Stomach smooth muscle (tissue), 2 donors: ENCODE measurements around the gene CX3CL1.

Source experiments
- H3K27ac ChIP-seq: one replicate; pipeline ENCODE4 v1.7.0; 2013; ENCODE audit warnings: mild to moderate bottlenecking, low read length, inconsistent platforms
- H3K27me3 ChIP-seq, 2 donors: one replicate each; pipeline ENCODE4 v1.7.0; 2013; ENCODE audit warnings: low read length in 2 of 2; ENCODE audit not compliant: insufficient read depth in 2 of 2, control insufficient read depth in 1 of 2
- H3K36me3 ChIP-seq, 2 donors: one replicate each; pipeline ENCODE4 v1.7.0; 2013; ENCODE audit warnings: low read length in 2 of 2; ENCODE audit not compliant: control insufficient read depth in 2 of 2, insufficient read depth in 2 of 2
- H3K4me1 ChIP-seq: one replicate; pipeline ENCODE4 v1.7.0; 2013; ENCODE audit warnings: low read length; ENCODE audit not compliant: control insufficient read depth, insufficient read depth
- H3K4me3 ChIP-seq, 2 donors: one replicate each; pipeline ENCODE4 v1.7.0; 2013; ENCODE audit warnings: low read length in 2 of 2
- H3K9ac ChIP-seq, 2 donors: one replicate each; pipeline ENCODE4 v1.7.0; 2013; ENCODE audit warnings: low read length in 2 of 2, mild to moderate bottlenecking in 1 of 2
- H3K9me3 ChIP-seq, 2 donors: one replicate each; pipeline ENCODE4 v1.7.0; 2013; ENCODE audit warnings: low read length in 2 of 2; ENCODE audit not compliant: control insufficient read depth in 2 of 2
- donor health status: healthy.
- donor health status: Pancreatic carcinoma.

CX3CL1 gene

GRCh38 chr16:57423152-57423551 is 50.9 kb downstream of the CX3CL1 start:
- H3K27ac ChIP-seq: no peak overlapping the region
- H3K9me3 ChIP-seq: no peaks in the 10 kb centered on the region
- H3K4me3 ChIP-seq: no peak overlapping the region
- no peak overlapping the region for H3K9ac ChIP-seq
- H3K27me3 ChIP-seq: no peaks in the 10 kb centered on the region
- H3K36me3 ChIP-seq: peaks cover under 1 to 6% of the 10 kb centered on the region in 2 donors
- H3K4me1 ChIP-seq: peaks cover 24% of the 10 kb centered on the region

- no peak overlapping the region for H3K27ac ChIP-seq
- H3K27me3 ChIP-seq: no peaks in the 10 kb centered on the region
- H3K9ac ChIP-seq: peak overlapping the region in 1 of 2 donors; percentile 2
- H3K36me3 ChIP-seq: peaks cover 11 to 17% of the 10 kb centered on the region in 2 donors
- H3K4me3 ChIP-seq: no peak overlapping the region
- peaks cover 13% of the 10 kb centered on the region for H3K4me1 ChIP-seq
- no peaks in the 10 kb centered on the region for H3K9me3 ChIP-seq
Measured at GRCh38 chr16:57424583-57424982, 52.3 kb downstream of the CX3CL1 start.

GRCh38 chr16:57426356-57426755 is 54.1 kb downstream of the CX3CL1 start:
- Histone ChIP-seq H3K27me3 (no peaks in the 10 kb centered on the region), H3K36me3 (peaks cover 28 to 33% of the 10 kb centered on the region in 2 donors)

GRCh38 chr16:57427307-57427706 is 55.0 kb downstream of the CX3CL1 start:
- no peaks in the 10 kb centered on the region for H3K27me3 ChIP-seq
- H3K4me3 ChIP-seq: no peak overlapping the region
- peaks cover 9% of the 10 kb centered on the region for H3K4me1 ChIP-seq
- H3K9me3 ChIP-seq: no peaks in the 10 kb centered on the region
- H3K9ac ChIP-seq: no peak overlapping the region
- no peak overlapping the region for H3K27ac ChIP-seq
- H3K36me3 ChIP-seq: peaks cover 35 to 39% of the 10 kb centered on the region in 2 donors

More at GRCh38 chr16:57426356-57426755, 54.1 kb downstream of the CX3CL1 start:
- H3K9me3 ChIP-seq: no peaks in the 10 kb centered on the region
- peaks cover 13% of the 10 kb centered on the region for H3K4me1 ChIP-seq
- no peak overlapping the region for H3K9ac ChIP-seq
- H3K4me3 ChIP-seq: no peak overlapping the region
- no peak overlapping the region for H3K27ac ChIP-seq

GRCh38 chr16:57427824-57428223 is 55.5 kb downstream of the CX3CL1 start:
- H3K36me3 ChIP-seq: peaks cover 40 to 44% of the 10 kb centered on the region in 2 donors
- peaks cover 8% of the 10 kb centered on the region for H3K4me1 ChIP-seq
- H3K27me3 ChIP-seq: no peaks in the 10 kb centered on the region
- H3K9me3 ChIP-seq: no peaks in the 10 kb centered on the region
- H3K9ac ChIP-seq: no peak overlapping the region
- H3K27ac ChIP-seq: no peak overlapping the region
- no peak overlapping the region for H3K4me3 ChIP-seq

- Histone ChIP-seq H3K4me1 (no peaks in the 10 kb centered on the region), H3K36me3 (peaks cover 63 to 69% of the 10 kb centered on the region in 2 donors), H3K9me3 (no peaks in the 10 kb centered on the region), H3K27me3 (no peaks in the 10 kb centered on the region), H3K27ac (no peak overlapping the region), H3K4me3 (no peak overlapping the region), H3K9ac (no peak overlapping the region)
Measured at GRCh38 chr16:57430955-57431354, 58.7 kb downstream of the CX3CL1 start.

GRCh38 chr16:57432505-57432904 is 60.2 kb downstream of the CX3CL1 start:
- no peaks in the 10 kb centered on the region for H3K27me3 ChIP-seq
- H3K27ac ChIP-seq: no peak overlapping the region
- no peak overlapping the region for H3K9ac ChIP-seq
- no peaks in the 10 kb centered on the region for H3K4me1 ChIP-seq
- H3K9me3 ChIP-seq: no peaks in the 10 kb centered on the region
- peaks cover 63 to 71% of the 10 kb centered on the region in 2 donors for H3K36me3 ChIP-seq
- H3K4me3 ChIP-seq: no peak overlapping the region

GRCh38 chr16:57432989-57433388 is 60.7 kb downstream of the CX3CL1 start:
- H3K27me3 ChIP-seq: no peaks in the 10 kb centered on the region
- no peak overlapping the region for H3K27ac ChIP-seq
- H3K4me1 ChIP-seq: no peaks in the 10 kb centered on the region
- H3K9me3 ChIP-seq: no peaks in the 10 kb centered on the region
- no peak overlapping the region for H3K9ac ChIP-seq
- no peak overlapping the region for H3K4me3 ChIP-seq
- peaks cover 63 to 70% of the 10 kb centered on the region in 2 donors for H3K36me3 ChIP-seq

GRCh38 chr16:57434003-57434402 is 61.7 kb downstream of the CX3CL1 start:
- no peak overlapping the region for H3K27ac ChIP-seq

More at GRCh38 chr16:57434003-57434402, 61.7 kb downstream of the CX3CL1 start:
- Histone ChIP-seq H3K9ac (no peak overlapping the region), H3K27me3 (no peaks in the 10 kb centered on the region), H3K9me3 (no peaks in the 10 kb centered on the region), H3K4me1 (no peaks in the 10 kb centered on the region), H3K4me3 (no peak overlapping the region), H3K36me3 (peaks cover 61 to 66% of the 10 kb centered on the region in 2 donors)
